HepG2 (cell line): ENCODE results near the gene PACS2.

ENCODE experiments used
- DPF2 ChIP-seq: sonication (generic); formaldehyde crosslinking; IDR thresholded peaks from 2 replicates; pipeline ENCODE4 v1.4.0; 2020; ENCODE audit warnings: mild to moderate bottlenecking, low read depth, missing genetic modification reagents, borderline replicate concordance
- TCF7 ChIP-seq: sonication (generic); IDR thresholded peaks from 2 replicates; pipeline ENCODE4 v1.6.1; 2016; ENCODE audit warnings: antibody characterized with exemption, low read depth
- ZNF556 ChIP-seq: sonication (generic); formaldehyde crosslinking; IDR thresholded peaks from 2 replicates; pipeline ENCODE4 v1.4.0; 2020; ENCODE audit warnings: mild to moderate bottlenecking, missing genetic modification reagents, borderline replicate concordance
- TF ChIP-seq, protein P1 (sequence below): IDR thresholded peaks from 2 replicates; pipeline ENCODE4 v1.6.1; 2016; ENCODE audit warnings: control low read depth
- TF ChIP-seq, protein P2 (sequence below): sonication (generic); formaldehyde crosslinking; IDR thresholded peaks from 2 replicates; pipeline ENCODE4 v1.4.0; 2020; ENCODE audit warnings: mild to moderate bottlenecking, low read depth, missing genetic modification reagents
- TF ChIP-seq, protein P3 (sequence below): IDR thresholded peaks from 2 replicates; pipeline ENCODE4 v1.6.1; 2016; ENCODE audit warnings: missing genetic modification reagents, missing compliant biosample characterization
- TF ChIP-seq, protein P4 (sequence below): IDR thresholded peaks from 2 replicates; pipeline ENCODE4 v1.6.1; 2012; ENCODE audit warnings: inconsistent platforms

DNA sequence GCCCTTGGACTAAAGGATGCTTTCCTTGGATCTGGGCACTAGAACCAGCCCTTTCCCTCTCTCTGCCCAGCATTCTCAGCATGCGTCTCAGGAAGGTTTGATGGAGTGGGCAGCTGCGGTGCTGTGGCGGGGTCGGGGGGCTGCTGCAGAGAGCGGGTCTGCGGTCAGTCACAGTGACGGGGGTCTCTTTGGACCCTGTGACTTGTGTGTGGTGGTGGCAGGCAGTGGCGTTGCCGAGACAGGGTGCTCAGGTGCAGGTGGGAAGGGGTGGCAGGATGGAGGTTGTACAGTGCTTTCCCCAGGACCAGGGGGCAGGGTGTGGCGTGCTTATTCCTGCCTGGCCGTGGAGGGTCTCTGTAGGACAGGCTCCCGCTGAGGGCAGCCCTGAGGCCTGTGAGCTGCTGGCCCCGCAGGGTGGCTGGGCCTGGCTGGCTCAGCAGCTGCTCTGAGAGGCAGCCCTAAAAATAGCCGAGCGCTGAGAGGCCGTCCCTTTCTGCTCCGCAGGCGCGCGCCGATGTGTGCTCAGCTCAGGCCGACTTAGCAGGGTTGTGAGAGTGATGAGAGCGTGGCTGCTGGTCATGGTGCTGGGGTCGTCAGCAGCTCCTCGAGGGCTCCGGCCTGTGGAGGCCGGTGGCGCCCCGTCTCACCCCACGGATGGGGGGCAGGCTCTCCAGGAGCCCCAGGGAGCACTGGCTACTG is 9.7 kb downstream of the PACS2 start:
- TF ChIP-seq, protein P1, sequence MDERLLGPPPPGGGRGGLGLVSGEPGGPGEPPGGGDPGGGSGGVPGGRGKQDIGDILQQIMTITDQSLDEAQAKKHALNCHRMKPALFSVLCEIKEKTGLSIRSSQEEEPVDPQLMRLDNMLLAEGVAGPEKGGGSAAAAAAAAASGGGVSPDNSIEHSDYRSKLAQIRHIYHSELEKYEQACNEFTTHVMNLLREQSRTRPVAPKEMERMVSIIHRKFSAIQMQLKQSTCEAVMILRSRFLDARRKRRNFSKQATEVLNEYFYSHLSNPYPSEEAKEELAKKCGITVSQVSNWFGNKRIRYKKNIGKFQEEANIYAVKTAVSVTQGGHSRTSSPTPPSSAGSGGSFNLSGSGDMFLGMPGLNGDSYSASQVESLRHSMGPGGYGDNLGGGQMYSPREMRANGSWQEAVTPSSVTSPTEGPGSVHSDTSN (CRISPR knock-in tag), result no peak
- TF ChIP-seq DPF2 (no peak), ZNF556 (no peak), TCF7 (no peak)
- TF ChIP-seq, protein P2, sequence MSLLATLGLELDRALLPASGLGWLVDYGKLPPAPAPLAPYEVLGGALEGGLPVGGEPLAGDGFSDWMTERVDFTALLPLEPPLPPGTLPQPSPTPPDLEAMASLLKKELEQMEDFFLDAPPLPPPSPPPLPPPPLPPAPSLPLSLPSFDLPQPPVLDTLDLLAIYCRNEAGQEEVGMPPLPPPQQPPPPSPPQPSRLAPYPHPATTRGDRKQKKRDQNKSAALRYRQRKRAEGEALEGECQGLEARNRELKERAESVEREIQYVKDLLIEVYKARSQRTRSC, result no peak
- TF ChIP-seq, protein P3, sequence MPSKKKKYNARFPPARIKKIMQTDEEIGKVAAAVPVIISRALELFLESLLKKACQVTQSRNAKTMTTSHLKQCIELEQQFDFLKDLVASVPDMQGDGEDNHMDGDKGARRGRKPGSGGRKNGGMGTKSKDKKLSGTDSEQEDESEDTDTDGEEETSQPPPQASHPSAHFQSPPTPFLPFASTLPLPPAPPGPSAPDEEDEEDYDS (CRISPR knock-in tag), result no peak
- TF ChIP-seq, protein P4, sequence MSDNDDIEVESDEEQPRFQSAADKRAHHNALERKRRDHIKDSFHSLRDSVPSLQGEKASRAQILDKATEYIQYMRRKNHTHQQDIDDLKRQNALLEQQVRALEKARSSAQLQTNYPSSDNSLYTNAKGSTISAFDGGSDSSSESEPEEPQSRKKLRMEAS, result no peak
